GM19463 (cell line): ENCODE results near the gene PGRMC1.
"Not testable (repeated sequence)": the region's sequence is repeated elsewhere in the genome, so short reads cannot be mapped to it uniquely, and the experiment has no call there.

Experiments used
- ATAC-seq: cut with Tn5 transposase; IDR thresholded peaks from one replicate; pipeline ENCODE4 v1.9.1; 2021; ENCODE audit warnings: mild to moderate bottlenecking, moderate library complexity; ENCODE audit not compliant: unreplicated experiment

The PGRMC1 gene

GRCh38 chrX:119235872-119236622 is at the start of gene PGRMC1:
Gene PGRMC1, plus strand, starts transcription at chrX:119236285. Its CDS starts 79 bp downstream, at chrX:119236364.
- ATAC-seq: peak; percentile 87

- ATAC-seq: no peak
These were observed 49.3 kb upstream of the PGRMC1 start for GRCh38 chrX:119186763-119187162.

- ATAC-seq: no peak
These were observed 48.8 kb upstream of the PGRMC1 start for GRCh38 chrX:119187298-119187697.

- no peak for ATAC-seq
These were observed 47.0 kb upstream of the PGRMC1 start for GRCh38 chrX:119189115-119189514.

- no peak for ATAC-seq
These were observed 46.5 kb upstream of the PGRMC1 start for GRCh38 chrX:119189595-119189994.

GRCh38 chrX:119190091-119190681 is 45.9 kb upstream of the PGRMC1 start:
- ATAC-seq: no peak

- ATAC-seq: no peak
These were observed 45.3 kb upstream of the PGRMC1 start for GRCh38 chrX:119190831-119191230.

- no peak for ATAC-seq
These were observed 41.5 kb upstream of the PGRMC1 start for GRCh38 chrX:119194621-119195020.

GRCh38 chrX:119201570-119201969 is 34.5 kb upstream of the PGRMC1 start:
- ATAC-seq: no peak

- no peak for ATAC-seq
These were observed 29.9 kb upstream of the PGRMC1 start for GRCh38 chrX:119206203-119206602.

GRCh38 chrX:119207483-119207882 is 28.6 kb upstream of the PGRMC1 start:
- not testable (repeated sequence) for ATAC-seq

- no peak for ATAC-seq
These were observed 27.6 kb upstream of the PGRMC1 start for GRCh38 chrX:119208401-119209057.

GRCh38 chrX:119210931-119211648 is 25.0 kb upstream of the PGRMC1 start:
- ATAC-seq: not testable (repeated sequence)

- no peak for ATAC-seq
These were observed 24.5 kb upstream of the PGRMC1 start for GRCh38 chrX:119211649-119212014.

- no peak for ATAC-seq
These were observed 17.9 kb upstream of the PGRMC1 start for GRCh38 chrX:119218198-119218597.

- ATAC-seq: no peak
These were observed 13.2 kb upstream of the PGRMC1 start for GRCh38 chrX:119222932-119223331.

- ATAC-seq: no peak
These were observed 12.3 kb upstream of the PGRMC1 start for GRCh38 chrX:119223783-119224182.

- ATAC-seq: no peak
These were observed 9.6 kb upstream of the PGRMC1 start for GRCh38 chrX:119226446-119226845.

- ATAC-seq: no peak
These were observed 7.4 kb upstream of the PGRMC1 start for GRCh38 chrX:119228512-119229252.

- no peak for ATAC-seq
These were observed 6.9 kb upstream of the PGRMC1 start for GRCh38 chrX:119229253-119229615.

- no peak for ATAC-seq
These were observed 5.2 kb upstream of the PGRMC1 start for GRCh38 chrX:119230850-119231249.
